ENCODE data around the gene PPP1R13B.

GRCh38 chr14:103686831-103687485, 160.4 kb downstream of the PPP1R13B start:
- TF ChIP-seq CTCF (IDR thresholded peaks at IDR 0.05) (no peak), POLR2A (IDR thresholded peaks at IDR 0.05) (no peak)
